ENCODE results near the gene GABARAPL1.
A peak's percentile ranks its signal among the peaks of the same experiment; 100 is the strongest.
"Not testable (repeated sequence)": the region's sequence is repeated elsewhere in the genome, so short reads cannot be mapped to it uniquely, and the experiment has no call there.

Gene GABARAPL1

GRCh38 chr12:10204495-10204894 lies 8.2 kb upstream of the GABARAPL1 start:
- not testable (repeated sequence) for DNase-seq

- no peak for DNase-seq
Observed at GRCh38 chr12:10205220-10205807, 7.4 kb upstream of the GABARAPL1 start.

- DNase-seq: no peak
Observed at GRCh38 chr12:10207136-10207535, 5.5 kb upstream of the GABARAPL1 start.

DNA sequence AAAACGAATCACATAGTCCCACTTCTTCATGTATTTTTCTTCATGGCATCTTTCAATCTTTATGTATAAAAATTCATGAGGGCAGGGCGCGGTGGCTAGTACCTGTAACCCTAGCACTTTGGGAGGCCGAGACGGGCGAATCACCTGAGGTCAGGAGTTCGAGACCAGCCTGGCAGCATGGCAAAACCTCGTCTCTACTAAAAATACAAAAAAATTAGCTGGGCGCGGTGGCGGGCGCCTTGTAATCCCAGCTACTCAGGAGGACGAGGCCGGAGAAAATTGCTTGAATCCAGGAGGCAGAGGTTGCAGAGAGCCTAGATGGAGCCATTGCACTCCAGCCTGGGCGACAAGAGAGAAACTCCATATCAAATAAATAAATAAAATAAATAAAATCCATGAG lies 2.5 kb upstream of the GABARAPL1 start:
- no peak for DNase-seq

- DNase-seq: no peak
Observed at GRCh38 chr12:10211101-10211939, 1.4 kb upstream of the GABARAPL1 start.

GRCh38 chr12:10211940-10212738 lies 538 bp upstream of the GABARAPL1 start:
- peak; percentile 92 for DNase-seq

GRCh38 chr12:10213168-10214135 lies 775 bp downstream of the GABARAPL1 start:
- peak; percentile 87 for DNase-seq

- no peak for DNase-seq
Observed at GRCh38 chr12:10214136-10214894, 1.6 kb downstream of the GABARAPL1 start.

DNA sequence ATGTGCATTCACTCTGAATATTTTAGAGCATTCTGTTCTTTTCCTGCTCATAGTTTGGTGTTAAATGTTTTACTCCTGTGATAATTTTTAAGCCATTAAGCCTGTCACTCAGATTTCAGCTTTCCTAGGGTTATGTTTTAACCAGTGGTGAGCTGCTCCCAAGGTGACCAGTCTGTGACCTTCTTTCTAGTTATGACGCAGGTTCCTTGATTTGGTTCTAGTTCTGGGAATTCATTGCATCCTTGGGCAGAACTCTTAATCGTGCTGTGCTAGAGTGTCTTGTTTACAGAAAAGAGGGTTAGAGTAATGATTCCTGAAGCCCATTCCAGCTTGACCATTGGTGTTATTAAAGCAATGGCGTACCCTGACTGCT lies 2.2 kb downstream of the GABARAPL1 start:
- no peak for DNase-seq

DNA sequence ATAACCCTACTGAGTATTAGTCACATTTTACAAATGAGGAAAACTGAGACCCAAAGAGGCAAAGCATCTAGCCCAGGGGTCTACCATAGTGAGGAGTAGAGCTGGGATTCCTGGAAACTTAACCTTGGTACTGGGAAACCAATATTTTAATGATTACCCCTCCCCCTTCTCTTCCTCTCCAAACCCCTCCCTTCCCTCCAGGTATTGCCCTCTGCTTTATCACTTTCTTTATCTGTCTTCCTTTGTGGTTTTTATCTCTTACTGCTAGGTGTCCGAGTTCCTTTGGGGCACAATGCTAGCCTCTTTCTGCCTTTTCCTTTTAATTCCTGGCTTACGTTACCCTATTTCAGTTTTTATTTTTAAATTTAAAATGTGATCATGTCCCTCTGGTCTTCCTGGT lies 2.8 kb downstream of the GABARAPL1 start:
- no peak for DNase-seq

DNA sequence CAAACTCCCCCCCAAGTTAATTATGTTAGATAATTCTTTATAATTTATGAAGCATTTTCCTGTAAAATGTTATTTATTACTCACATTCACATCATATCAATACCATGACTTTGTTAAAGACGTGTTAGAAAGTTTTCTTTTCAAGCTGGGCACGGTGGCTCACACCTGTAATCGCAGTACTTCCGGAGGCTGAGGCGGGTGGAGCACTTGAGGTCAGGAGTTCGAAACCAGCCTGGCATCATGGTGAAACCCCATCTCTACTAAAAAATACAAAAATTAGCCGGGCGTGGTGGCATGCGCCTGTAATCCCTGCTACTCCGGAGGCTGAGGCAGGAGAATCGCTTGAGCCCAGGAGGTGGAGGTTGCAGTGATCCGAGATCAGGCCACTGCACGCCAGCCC lies 3.3 kb downstream of the GABARAPL1 start:
- not testable (repeated sequence) for DNase-seq

DNA sequence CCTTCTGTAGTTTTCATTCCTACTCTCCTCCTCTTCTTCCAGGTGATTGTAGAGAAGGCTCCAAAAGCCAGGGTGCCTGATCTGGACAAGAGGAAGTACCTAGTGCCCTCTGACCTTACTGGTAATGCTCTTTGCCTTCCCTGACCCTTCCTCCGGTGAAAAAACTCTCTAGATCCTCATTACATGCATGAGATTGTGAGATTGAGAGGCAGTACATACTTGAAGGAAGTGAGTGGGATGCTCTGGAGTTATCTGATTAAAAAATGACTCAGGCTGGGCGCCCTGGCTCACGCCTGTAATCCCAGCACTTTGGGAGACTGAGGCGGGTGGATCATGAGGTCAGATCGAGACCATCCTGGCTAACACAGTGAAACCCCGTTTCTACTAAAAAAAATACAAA lies 5.3 kb downstream of the GABARAPL1 start:
- no peak for DNase-seq

DNA sequence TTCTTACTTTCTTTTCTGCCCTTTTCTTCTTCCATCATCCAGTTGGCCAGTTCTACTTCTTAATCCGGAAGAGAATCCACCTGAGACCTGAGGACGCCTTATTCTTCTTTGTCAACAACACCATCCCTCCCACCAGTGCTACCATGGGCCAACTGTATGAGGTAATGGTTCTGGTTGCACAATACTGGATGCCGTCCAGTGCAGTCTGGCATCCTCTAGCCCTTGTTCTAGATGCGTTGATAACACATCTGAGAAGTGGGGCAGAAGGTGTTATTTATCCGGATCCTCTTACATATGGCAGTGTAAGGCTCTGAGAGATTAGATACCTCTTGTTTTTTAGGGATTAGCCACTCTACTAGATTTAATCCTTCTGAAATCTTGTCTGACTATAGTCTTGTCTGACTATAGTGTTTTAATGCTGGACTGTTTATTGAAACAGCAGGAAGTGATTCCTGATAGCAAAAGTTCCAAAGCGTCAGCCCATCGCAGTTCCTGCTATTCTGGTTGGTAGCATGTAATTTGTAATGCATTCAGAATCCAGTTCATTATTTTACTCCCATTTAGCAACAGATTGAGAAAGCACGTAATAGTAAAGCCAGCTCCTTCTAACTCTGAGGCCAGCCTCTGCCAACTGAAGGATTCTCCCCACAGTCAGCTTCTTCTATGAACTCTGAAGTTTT lies 7.9 kb downstream of the GABARAPL1 start:
- DNase-seq: peak; percentile 18

DNA sequence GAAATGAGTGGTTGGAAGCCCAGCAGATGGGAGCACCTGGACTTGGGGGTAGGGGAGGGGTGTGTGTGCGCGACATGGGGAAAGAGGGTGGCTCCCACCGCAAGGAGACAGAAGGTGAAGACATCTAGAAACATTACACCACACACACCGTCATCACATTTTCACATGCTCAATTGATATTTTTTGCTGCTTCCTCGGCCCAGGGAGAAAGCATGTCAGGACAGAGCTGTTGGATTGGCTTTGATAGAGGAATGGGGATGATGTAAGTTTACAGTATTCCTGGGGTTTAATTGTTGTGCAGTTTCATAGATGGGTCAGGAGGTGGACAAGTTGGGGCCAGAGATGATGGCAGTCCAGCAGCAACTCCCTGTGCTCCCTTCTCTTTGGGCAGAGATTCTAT lies 9.2 kb downstream of the GABARAPL1 start:
- DNase-seq: peak; percentile 22

GRCh38 chr12:10223208-10223607 lies 10.5 kb downstream of the GABARAPL1 start:
- no peak for DNase-seq

DNA sequence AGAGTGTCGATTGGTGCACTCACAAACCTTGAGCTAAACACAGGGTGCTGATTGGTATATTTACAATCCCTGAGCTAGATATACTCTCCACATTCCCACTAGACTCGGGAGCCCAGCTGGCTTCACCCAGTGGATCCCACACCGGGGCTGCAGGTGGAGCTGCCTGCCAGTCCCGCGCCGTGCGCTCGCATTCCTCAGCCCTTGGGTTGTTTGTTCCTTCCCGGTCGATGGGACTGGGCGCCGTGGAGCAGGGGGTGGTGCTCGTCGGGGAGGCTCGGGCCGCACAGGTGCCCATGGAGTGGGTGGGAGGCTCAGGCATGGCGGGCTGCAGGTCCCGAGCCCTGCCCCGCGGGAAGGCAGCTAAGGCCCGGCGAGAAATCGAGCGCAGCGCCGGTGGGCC lies 12.7 kb downstream of the GABARAPL1 start:
- DNase-seq: not testable (repeated sequence)

DNA sequence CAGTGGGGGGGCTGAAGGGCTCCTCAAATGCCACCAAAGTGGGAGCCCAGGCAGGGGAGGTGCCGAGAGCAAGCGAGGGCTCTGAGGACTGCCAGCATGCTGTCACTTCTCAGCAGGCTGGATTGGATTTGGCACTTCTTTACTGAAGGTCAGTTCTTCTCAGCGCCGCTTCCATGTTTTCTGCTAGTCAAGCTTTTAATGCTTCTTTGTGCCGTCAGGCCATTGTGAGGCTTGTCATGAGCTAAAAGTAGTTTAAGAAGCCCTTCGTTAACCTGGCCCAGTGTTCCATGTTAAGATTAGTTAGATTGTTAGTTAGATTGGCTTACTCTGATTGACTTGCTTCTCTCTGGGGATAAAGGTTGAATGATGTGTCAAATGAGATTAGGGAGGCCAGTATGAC lies 13.4 kb downstream of the GABARAPL1 start:
- no peak for DNase-seq

- DNase-seq: no peak
Observed at GRCh38 chr12:10226731-10227130, 14.1 kb downstream of the GABARAPL1 start.

DNA sequence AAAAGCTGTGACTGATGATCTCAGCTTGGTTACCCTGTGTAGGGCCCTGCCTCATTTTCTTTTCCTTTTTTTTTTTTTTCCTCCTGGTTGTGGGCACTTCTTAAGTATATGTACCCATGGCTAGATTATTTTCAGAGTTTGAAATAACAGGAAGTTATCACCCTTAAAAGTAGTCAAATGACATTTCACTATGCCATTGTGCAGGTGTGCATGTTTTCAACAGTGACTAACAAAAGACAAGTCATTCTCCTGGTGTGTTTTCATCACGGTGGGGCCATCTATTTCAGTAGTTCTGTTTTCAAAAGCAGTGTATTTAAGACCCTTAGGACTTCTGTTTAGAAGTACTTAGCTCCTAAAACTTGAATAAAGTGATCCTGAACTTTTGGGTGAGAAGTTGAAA lies 15.0 kb downstream of the GABARAPL1 start:
- no peak for DNase-seq

DNA sequence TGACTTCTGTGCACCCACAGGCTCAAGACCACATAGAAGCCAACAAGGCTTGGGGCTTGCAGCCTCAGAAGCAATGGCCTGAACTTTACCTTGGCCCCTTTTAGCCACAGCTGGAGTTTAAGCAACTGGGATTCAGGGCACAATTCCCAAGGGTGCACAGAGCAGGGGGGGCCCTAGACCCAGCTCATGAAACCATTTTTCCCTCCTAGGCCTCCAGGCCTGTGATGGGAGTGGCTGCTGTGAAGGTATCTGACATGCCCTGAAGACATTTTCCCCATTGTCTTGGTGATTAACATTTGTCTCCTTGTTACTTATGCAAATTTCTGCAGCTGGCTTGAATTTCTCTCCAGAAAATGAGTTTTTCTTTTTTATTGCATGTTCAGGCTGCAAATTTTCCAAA lies 21.9 kb downstream of the GABARAPL1 start:
- no peak for DNase-seq
